ENCODE data around the gene LMF1.

The LMF1 gene

DNA sequence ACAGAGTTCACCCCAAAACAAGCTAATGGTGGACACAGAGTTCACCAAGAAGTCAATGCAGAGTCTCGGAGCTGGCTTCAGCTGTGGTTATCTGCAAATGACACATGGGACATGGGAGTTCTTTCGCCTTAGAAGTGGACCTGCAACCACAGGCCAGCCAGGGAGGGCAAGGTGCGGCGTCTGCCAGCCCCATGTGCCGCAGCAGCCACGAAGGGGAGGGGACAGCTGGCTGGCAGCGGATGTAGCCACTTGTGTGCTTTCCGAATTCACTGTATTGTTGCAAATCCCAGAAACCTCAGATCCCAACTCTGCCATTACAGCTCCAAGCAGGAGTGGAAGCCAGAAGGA is 24.8 kb downstream of the LMF1 start:
- Histone ChIP-seq H3K4me1 (ENCODE audit: control insufficient read depth, insufficient read depth, low read length) (no peaks in the 10 kb centered on the region), H3K9ac (ENCODE audit: low read length) (no peak overlapping the region), H3K36me3 (ENCODE audit: control insufficient read depth, insufficient read depth, low read length) (peaks cover 10% of the 10 kb centered on the region), H3K4me3 (ENCODE audit: low read length) (no peak overlapping the region), H3K27ac (ENCODE audit: low read depth, low read length) (no peak overlapping the region), H3K27me3 (ENCODE audit: control insufficient read depth, insufficient read depth, low read length) (no peaks in the 10 kb centered on the region)

DNA sequence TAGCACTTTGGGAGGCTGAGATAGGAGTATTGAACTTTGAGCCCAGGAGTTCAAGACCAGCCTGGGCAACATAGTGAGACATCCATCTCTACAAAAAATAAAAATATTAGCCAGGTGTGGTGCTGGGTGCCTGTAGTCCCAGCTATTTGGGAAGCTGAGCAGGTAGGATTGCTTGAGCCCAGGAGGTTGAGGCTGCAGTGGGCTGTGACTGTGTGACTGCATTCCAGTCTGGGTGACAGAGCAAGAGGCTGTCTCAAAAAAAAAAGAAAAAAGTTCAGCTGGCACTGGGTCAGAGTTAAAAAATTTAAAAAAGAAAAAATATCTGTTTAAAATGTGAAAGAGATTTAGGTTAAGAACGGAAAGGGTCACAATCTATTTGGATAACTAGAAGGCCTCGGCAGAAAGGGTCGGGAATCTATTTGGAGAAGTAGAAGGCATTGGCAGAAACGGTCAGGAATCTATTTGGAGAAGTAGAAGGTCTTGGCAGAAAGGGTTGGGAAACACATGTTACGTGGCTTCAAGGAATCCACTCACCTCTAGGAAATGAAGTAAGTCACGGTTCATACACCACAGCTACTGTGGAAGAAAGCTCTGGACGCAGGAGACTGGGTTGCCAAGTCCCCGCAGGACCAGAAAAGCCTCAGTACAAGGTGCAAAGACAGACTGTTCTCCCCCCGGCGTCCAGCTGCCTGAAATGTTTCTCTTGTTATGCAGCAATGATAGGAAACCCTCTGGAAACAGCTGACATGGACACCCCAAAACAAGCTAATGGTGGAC is 25.3 kb downstream of the LMF1 start:
- H3K36me3 ChIP-seq (ENCODE audit: control insufficient read depth, insufficient read depth, low read length) = peaks cover 10% of the 10 kb centered on the region
- no peak overlapping the region for H3K4me3 ChIP-seq (ENCODE audit: low read length)
- H3K27ac ChIP-seq (ENCODE audit: low read depth, low read length) = no peak overlapping the region

DNA sequence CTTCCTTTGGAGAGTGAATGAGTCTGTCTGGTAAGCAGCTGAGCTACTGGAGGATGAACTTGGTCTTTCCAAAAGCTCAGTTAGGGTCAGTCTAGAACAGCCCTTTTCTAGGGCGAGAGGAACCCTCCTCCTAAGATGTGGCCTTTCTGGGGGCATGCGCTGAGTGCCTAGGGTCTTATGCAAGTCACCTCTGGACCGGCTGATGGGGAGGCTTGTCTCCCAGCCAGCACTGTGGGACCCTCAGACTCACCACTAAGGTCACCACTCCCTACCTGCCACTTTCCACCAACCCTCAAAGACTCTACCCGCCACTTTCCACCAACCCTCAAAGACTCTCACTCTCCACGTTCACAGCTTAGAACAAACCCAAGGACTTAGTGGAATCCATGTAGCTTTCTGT is 26.8 kb downstream of the LMF1 start:
- no peak overlapping the region for H3K4me3 ChIP-seq (ENCODE audit: low read length)
- H3K27ac ChIP-seq (ENCODE audit: low read depth, low read length) = no peak overlapping the region
- H3K27me3 ChIP-seq (ENCODE audit: control insufficient read depth, insufficient read depth, low read length) = no peaks in the 10 kb centered on the region
- H3K4me1 ChIP-seq (ENCODE audit: control insufficient read depth, insufficient read depth, low read length) = no peaks in the 10 kb centered on the region
- H3K36me3 ChIP-seq (ENCODE audit: control insufficient read depth, insufficient read depth, low read length) = peaks cover 10% of the 10 kb centered on the region
- no peak overlapping the region for H3K9ac ChIP-seq (ENCODE audit: low read length)

More for the DNA sequence above, 25.3 kb downstream of the LMF1 start:
- Histone ChIP-seq H3K9ac (ENCODE audit: low read length) (no peak overlapping the region), H3K27me3 (ENCODE audit: control insufficient read depth, insufficient read depth, low read length) (no peaks in the 10 kb centered on the region), H3K4me1 (ENCODE audit: control insufficient read depth, insufficient read depth, low read length) (no peaks in the 10 kb centered on the region)

DNA sequence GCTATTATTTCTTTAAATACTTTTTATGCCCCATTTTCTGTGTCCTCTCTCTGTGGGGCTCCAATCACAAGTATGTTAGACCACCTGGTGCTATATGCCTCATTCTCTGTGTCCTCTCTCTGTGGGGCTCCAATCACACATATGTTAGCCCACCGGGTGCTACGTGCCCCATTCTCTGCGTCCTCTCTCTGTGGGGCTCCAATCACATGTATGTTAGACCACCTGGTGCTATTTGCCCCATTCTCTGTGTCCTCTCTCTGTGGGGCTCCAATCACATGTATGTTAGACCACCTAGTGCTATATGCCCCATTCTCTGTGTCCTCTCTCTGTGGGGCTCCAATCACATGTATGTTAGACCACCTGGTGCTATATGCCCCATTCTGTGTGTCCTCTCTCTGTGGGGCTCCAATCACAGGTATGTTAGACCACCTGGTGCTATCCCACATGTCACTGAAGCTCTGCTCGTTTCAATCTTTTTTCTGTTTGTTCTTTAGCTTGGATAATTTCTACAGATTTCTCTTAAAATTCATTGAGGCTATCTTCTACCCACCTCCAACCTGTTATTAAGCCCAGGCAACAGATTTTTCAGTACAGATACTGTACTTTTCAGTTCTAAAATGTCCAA is 28.2 kb downstream of the LMF1 start:
- H3K27ac ChIP-seq (ENCODE audit: low read depth, low read length) = no peak overlapping the region
- no peak overlapping the region for H3K4me3 ChIP-seq (ENCODE audit: low read length)
- H3K4me1 ChIP-seq (ENCODE audit: control insufficient read depth, insufficient read depth, low read length) = no peaks in the 10 kb centered on the region
- H3K9ac ChIP-seq (ENCODE audit: low read length) = no peak overlapping the region
- no peaks in the 10 kb centered on the region for H3K27me3 ChIP-seq (ENCODE audit: control insufficient read depth, insufficient read depth, low read length)
- peaks cover 10% of the 10 kb centered on the region for H3K36me3 ChIP-seq (ENCODE audit: control insufficient read depth, insufficient read depth, low read length)

DNA sequence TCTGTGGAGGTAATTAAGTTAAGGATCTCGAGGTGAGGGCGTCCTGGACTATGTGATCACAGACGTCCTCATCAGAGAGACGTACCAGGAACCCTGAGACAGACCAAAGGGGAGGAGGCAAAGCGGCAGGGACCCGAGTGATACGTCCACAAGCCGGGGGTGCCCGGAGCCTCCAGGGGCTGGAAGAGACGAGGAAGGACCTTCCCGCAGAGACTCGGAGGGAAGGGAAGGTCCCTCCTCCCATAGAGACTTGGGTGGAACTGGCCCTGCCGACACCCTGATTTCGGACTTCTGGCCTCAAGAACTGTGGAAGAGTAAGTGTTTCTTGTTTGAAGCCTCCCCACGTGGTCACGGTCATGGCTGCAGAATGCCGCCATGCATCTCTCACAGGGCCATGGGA is 30.8 kb downstream of the LMF1 start:
- Histone ChIP-seq H3K27me3 (ENCODE audit: control insufficient read depth, insufficient read depth, low read length) (no peaks in the 10 kb centered on the region), H3K4me3 (ENCODE audit: low read length) (no peak overlapping the region), H3K36me3 (ENCODE audit: control insufficient read depth, insufficient read depth, low read length) (peaks cover 3% of the 10 kb centered on the region)

DNA sequence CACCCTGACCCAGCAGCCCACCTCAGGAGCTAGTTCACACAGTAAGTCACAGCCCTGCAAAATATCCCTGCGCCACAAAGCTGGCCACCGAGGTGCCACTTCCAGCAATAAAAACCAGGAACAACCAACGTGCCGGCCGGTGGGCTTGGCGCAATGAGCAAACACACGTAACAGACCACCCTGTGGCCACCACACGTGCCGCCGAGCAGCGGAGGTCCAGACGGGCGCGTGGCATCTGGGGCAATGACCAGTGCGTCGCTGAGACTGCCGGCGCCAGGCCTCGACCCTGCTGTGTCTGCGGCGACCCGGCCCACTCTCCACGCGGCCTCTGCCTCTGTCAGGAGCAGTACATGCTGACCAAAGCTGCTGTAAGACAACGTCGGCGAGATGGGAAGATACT is 31.5 kb downstream of the LMF1 start:
- Histone ChIP-seq H3K4me1 (ENCODE audit: control insufficient read depth, insufficient read depth, low read length) (no peaks in the 10 kb centered on the region), H3K4me3 (ENCODE audit: low read length) (no peak overlapping the region), H3K9ac (ENCODE audit: low read length) (no peak overlapping the region), H3K36me3 (ENCODE audit: control insufficient read depth, insufficient read depth, low read length) (peaks cover 3% of the 10 kb centered on the region), H3K27me3 (ENCODE audit: control insufficient read depth, insufficient read depth, low read length) (no peaks in the 10 kb centered on the region), H3K27ac (ENCODE audit: low read depth, low read length) (no peak overlapping the region)

More for the DNA sequence above, 30.8 kb downstream of the LMF1 start:
- no peak overlapping the region for H3K27ac ChIP-seq (ENCODE audit: low read depth, low read length)
- H3K4me1 ChIP-seq (ENCODE audit: control insufficient read depth, insufficient read depth, low read length) = no peaks in the 10 kb centered on the region
- H3K9ac ChIP-seq (ENCODE audit: low read length) = no peak overlapping the region

DNA sequence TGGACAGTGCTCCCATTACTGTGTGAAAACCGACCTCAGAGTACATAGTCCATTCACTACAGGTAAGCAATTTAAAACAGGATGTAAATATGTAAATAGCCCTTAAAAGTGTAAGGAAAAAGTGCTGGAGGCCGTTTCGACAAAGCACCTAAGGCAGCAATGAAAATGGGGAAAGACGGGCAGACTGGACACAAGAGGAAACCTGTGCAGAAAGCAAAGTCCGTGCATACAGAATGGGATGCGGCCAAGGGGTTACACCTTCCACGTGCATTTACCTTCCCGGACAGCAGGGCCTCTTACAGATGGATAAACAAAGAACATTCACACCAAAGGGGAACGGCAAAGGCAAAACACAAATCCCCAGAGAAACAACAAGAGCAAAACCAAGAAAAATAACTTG is 32.0 kb downstream of the LMF1 start:
- Histone ChIP-seq H3K9ac (ENCODE audit: low read length) (no peak overlapping the region), H3K27me3 (ENCODE audit: control insufficient read depth, insufficient read depth, low read length) (no peaks in the 10 kb centered on the region), H3K36me3 (ENCODE audit: control insufficient read depth, insufficient read depth, low read length) (peaks cover under 1% of the 10 kb centered on the region), H3K4me1 (ENCODE audit: control insufficient read depth, insufficient read depth, low read length) (no peaks in the 10 kb centered on the region), H3K27ac (ENCODE audit: low read depth, low read length) (no peak overlapping the region), H3K4me3 (ENCODE audit: low read length) (no peak overlapping the region)

DNA sequence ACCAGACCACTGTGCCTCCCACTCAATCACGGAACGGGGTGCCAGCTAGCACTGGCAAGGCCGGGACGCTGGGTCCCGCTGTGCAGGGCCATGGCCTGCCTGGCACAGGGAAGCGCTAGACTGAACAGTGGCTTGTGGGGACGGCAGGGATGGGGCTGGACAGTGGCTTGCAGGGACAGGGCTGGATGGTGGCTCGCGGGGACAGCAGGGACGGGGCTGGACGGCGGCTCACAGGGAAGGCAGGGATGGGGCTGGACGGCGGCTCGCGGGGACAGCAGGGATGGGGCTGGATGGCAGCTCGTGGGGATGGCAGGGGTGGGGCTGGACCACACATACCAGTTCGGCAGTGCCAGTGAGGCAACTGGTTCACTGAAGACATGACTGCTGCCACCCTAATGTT is 32.6 kb downstream of the LMF1 start:
- H3K27ac ChIP-seq (ENCODE audit: low read depth, low read length) = no peak overlapping the region
- H3K36me3 ChIP-seq (ENCODE audit: control insufficient read depth, insufficient read depth, low read length) = no peaks in the 10 kb centered on the region
- no peak overlapping the region for H3K4me3 ChIP-seq (ENCODE audit: low read length)
- H3K4me1 ChIP-seq (ENCODE audit: control insufficient read depth, insufficient read depth, low read length) = no peaks in the 10 kb centered on the region
- no peak overlapping the region for H3K9ac ChIP-seq (ENCODE audit: low read length)
- no peaks in the 10 kb centered on the region for H3K27me3 ChIP-seq (ENCODE audit: control insufficient read depth, insufficient read depth, low read length)

DNA sequence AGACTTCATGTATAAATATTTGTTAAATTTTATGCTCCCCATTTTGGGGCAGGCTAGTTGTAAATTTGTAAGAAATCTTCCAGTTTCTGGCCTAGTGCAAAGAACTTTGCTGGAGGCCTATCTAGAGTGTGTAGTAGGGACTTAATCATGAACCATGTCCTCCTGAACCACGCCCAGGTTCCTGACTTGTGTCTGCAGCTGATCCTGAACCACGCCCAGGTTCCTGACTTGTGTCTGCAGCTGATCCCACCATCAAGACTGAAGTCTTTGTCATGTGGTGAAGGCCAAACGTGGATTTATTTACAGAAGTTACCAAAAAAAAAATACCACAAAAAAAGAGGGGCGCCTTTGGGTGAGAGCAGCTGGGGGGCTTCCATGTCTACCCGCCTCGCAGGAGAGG is 33.1 kb downstream of the LMF1 start:
- H3K27me3 ChIP-seq (ENCODE audit: control insufficient read depth, insufficient read depth, low read length) = no peaks in the 10 kb centered on the region
- H3K9ac ChIP-seq (ENCODE audit: low read length) = no peak overlapping the region
- no peak overlapping the region for H3K4me3 ChIP-seq (ENCODE audit: low read length)
- no peaks in the 10 kb centered on the region for H3K4me1 ChIP-seq (ENCODE audit: control insufficient read depth, insufficient read depth, low read length)
- H3K36me3 ChIP-seq (ENCODE audit: control insufficient read depth, insufficient read depth, low read length) = peaks cover 2% of the 10 kb centered on the region
- H3K27ac ChIP-seq (ENCODE audit: low read depth, low read length) = no peak overlapping the region

DNA sequence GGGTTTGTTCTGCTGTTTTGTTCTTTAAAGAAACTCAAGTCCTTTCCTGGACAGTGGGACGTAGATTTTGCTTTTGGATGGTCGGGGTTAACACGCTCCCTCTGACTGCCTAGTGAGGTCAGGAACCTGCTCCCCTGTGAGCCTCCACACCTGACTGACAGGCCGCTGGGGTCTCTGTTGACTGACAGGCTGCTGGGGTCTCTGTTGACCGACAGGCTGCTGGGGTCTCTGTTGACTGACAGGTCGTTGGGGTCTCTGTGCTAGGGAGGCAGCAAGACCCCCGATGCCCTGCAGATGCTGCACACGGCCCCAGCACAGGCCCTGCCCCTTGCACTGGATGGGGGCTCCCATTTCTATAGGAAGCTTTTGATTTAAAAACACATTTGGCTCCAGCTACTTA is 33.5 kb downstream of the LMF1 start:
- H3K36me3 ChIP-seq (ENCODE audit: control insufficient read depth, insufficient read depth, low read length) = peaks cover 2% of the 10 kb centered on the region
- H3K9ac ChIP-seq (ENCODE audit: low read length) = no peak overlapping the region
- H3K4me1 ChIP-seq (ENCODE audit: control insufficient read depth, insufficient read depth, low read length) = no peaks in the 10 kb centered on the region
- no peak overlapping the region for H3K27ac ChIP-seq (ENCODE audit: low read depth, low read length)
- H3K27me3 ChIP-seq (ENCODE audit: control insufficient read depth, insufficient read depth, low read length) = no peaks in the 10 kb centered on the region
- no peak overlapping the region for H3K4me3 ChIP-seq (ENCODE audit: low read length)

DNA sequence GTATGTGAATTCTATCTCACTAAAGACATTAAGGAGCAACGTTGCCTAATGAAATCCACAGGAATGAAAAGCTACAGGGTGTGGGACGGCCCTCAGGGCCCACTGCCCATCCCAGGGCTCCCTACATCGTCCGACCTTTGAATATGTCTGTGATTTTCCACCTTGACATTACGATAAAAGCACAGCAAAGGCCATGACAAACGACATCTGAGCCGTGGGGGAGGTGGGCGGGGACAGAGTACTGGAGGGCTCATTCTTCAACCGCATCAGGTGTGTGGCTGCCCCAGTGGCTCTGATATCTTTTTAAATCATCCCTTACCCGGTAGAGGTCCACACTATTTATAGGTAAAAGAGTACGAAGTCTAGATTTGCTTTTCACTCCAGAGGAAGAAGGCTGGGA is 35.1 kb downstream of the LMF1 start:
- Histone ChIP-seq H3K4me3 (ENCODE audit: low read length) (no peak overlapping the region), H3K4me1 (ENCODE audit: control insufficient read depth, insufficient read depth, low read length) (no peaks in the 10 kb centered on the region), H3K9ac (ENCODE audit: low read length) (no peak overlapping the region), H3K27me3 (ENCODE audit: control insufficient read depth, insufficient read depth, low read length) (no peaks in the 10 kb centered on the region), H3K36me3 (ENCODE audit: control insufficient read depth, insufficient read depth, low read length) (peaks cover 8% of the 10 kb centered on the region), H3K27ac (ENCODE audit: low read depth, low read length) (no peak overlapping the region)

DNA sequence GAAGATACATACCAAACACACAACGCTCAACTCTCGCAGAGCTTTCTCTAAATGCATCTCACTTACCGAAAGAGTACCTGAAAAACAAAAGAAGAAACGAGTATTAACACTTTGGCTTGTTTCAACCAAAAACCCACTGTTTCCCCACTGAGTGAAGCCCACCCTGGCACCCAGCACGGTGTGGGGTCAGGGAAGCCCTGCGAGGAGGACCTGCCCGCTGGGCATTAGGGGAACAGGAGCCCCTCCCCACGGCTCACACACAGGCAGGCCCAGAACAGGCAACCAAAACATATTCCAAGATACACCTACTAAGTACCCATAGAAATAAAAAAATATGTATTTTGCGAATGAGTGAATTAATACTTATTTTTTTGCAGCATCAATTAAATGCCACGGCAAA is 36.6 kb downstream of the LMF1 start:
- Histone ChIP-seq H3K4me3 (ENCODE audit: low read length) (no peak overlapping the region), H3K9ac (ENCODE audit: low read length) (no peak overlapping the region), H3K27ac (ENCODE audit: low read depth, low read length) (no peak overlapping the region), H3K36me3 (ENCODE audit: control insufficient read depth, insufficient read depth, low read length) (peaks cover 8% of the 10 kb centered on the region), H3K27me3 (ENCODE audit: control insufficient read depth, insufficient read depth, low read length) (no peaks in the 10 kb centered on the region), H3K4me1 (ENCODE audit: control insufficient read depth, insufficient read depth, low read length) (no peaks in the 10 kb centered on the region)

DNA sequence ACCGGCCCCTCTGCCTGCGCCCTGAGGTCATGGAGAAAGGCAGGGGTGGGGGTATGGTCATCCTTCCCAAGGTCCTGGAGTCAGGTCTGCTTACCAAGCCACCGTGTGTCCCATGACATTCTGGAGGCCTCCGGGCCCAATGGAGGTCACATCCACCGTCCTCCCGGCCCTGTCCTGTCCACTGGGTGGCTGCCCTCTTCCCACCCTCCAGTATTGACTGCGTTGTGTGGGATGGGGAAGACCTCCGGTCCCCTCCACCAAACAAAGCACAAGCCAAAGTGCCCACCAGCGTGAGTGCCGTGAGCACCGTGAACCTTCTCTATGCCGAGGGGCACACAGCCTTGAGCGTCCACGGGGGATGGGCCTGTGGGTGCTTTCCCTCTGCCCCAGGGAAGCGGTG is 37.2 kb downstream of the LMF1 start:
- Histone ChIP-seq H3K27ac (ENCODE audit: low read depth, low read length) (no peak overlapping the region), H3K4me3 (ENCODE audit: low read length) (no peak overlapping the region), H3K9ac (ENCODE audit: low read length) (no peak overlapping the region), H3K36me3 (ENCODE audit: control insufficient read depth, insufficient read depth, low read length) (peaks cover 8% of the 10 kb centered on the region), H3K4me1 (ENCODE audit: control insufficient read depth, insufficient read depth, low read length) (no peaks in the 10 kb centered on the region), H3K27me3 (ENCODE audit: control insufficient read depth, insufficient read depth, low read length) (no peaks in the 10 kb centered on the region)

All from rectal smooth muscle tissue (tissue), 1 donor.